ENCODE results near the gene ZFX. TPM values are rescaled to one million over a fixed set of nuclear protein-coding genes. Genes with fewer than 3 reads are reported as not detected.

Gene ZFX
- total and polyA plus RNA-seq, 2 donors (not counting 1 experiment from before 2014, with no cell fraction given) = 31.2 to 61.9 TPM

DNA sequence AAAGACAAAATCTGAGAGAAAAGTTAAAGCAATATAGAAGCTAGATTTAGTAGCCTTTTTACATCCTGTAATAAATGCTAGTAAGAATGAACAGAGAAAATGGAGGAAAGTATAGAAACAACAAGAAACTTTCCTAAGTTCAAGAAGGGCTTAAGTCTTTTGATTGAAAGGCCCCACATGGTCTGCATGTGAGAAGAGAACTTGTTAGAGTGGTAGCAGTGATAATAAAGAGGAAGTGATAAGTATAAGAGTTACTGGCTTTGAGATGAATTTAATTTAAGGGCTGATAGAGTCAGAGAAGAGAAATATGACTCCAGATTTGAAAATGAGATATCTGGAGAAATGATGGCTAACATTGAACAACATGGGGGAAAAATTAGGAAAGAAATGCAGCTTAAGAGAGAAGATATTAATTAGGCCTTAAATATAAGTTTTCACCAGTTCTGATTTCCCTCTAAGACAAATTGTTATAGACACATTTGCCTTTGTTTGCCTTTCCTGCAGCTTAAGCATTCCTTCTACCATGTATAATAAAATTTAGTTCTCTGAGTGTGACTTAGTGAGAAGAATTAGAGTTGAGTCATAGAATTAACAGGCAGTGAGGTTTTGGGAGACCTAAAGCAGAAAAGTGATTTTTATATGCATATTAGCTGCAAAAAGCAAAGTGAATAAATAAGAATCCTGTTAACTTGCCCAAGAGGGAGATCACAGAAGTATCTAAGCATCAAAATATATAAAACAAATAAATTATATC is 18.4 kb downstream of the ZFX start:
- Histone ChIP-seq H3K27me3 (ENCODE audit: control insufficient read depth, insufficient read depth, low read length) (no peaks in the 10 kb centered on the region), H3K9ac (ENCODE audit: insufficient read depth, low read length) (no peak overlapping the region), H3K4me1 (ENCODE audit: control insufficient read depth, extremely low read depth, insufficient read depth, low read length) (no peaks in the 10 kb centered on the region), H3K4me2 (ENCODE audit: extremely low read depth, insufficient read depth, low read length) (no peak overlapping the region), H4K20me1 (ENCODE audit: control insufficient read depth, extremely low read depth, insufficient read depth, low read length) (peaks cover 3% of the 10 kb centered on the region), H3K27ac (ENCODE audit: insufficient read depth, low read length) (no peak overlapping the region), H3K9me3 (ENCODE audit: control insufficient read depth, insufficient read depth, low read depth, low read length) (no peaks in the 10 kb centered on the region), H2AFZ (ENCODE audit: low read length) (no peak overlapping the region), H3K79me2 (ENCODE audit: control insufficient read depth, insufficient read depth, low read length) (peaks cover 97% of the 10 kb centered on the region), H3K36me3 (ENCODE audit: control insufficient read depth, insufficient read depth, low read length) (no peaks in the 10 kb centered on the region), H3K4me3 (replicated peaks in 1 of 4; ENCODE audit: control extremely low read depth in 1 of 4, insufficient read depth in 1 of 4, low read depth in 3 of 4, low read length in 4 of 4) (no peak overlapping the region)
- TF ChIP-seq, protein P1, sequence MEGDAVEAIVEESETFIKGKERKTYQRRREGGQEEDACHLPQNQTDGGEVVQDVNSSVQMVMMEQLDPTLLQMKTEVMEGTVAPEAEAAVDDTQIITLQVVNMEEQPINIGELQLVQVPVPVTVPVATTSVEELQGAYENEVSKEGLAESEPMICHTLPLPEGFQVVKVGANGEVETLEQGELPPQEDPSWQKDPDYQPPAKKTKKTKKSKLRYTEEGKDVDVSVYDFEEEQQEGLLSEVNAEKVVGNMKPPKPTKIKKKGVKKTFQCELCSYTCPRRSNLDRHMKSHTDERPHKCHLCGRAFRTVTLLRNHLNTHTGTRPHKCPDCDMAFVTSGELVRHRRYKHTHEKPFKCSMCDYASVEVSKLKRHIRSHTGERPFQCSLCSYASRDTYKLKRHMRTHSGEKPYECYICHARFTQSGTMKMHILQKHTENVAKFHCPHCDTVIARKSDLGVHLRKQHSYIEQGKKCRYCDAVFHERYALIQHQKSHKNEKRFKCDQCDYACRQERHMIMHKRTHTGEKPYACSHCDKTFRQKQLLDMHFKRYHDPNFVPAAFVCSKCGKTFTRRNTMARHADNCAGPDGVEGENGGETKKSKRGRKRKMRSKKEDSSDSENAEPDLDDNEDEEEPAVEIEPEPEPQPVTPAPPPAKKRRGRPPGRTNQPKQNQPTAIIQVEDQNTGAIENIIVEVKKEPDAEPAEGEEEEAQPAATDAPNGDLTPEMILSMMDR (conservative IDR thresholded peaks at IDR 0.05 in 1 of 2, IDR thresholded peaks at IDR 0.05 in 1 of 2; ENCODE audit: low read depth in 1 of 2, low read length in 2 of 2) = no peak
- no peak for TF ChIP-seq EZH2 (IDR thresholded peaks at IDR 0.05; ENCODE audit: low read length, missing control alignments)
- peak in 1 of 2 donors; percentile 50 for DNase-seq (ENCODE audit: low read depth in 2 of 2)

DNA sequence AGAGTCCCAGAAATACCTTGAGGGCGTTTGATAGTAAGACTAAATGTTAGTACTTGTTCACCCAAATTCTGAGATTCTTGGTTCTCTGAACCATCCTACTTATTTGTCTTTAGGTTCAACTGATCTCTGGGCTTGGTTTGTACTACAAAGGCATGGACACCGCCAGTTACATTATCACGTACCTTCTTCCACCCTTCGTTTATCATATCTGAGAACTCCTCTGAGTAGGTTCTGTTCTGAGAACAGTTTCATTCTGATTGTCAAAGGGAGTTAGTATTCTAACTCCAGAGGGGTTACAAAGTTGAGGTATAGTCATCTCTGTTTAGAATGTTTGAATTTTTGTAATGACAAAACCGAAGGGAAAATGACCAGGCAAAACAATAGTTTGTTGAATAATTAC is 19.3 kb downstream of the ZFX start:
- no peaks in the 10 kb centered on the region for H3K27me3 ChIP-seq (ENCODE audit: control insufficient read depth, insufficient read depth, low read length)

GRCh38 chrX:24169211-24169610 is 19.7 kb downstream of the ZFX start:
- H3K4me2 ChIP-seq (ENCODE audit: extremely low read depth, insufficient read depth, low read length) = no peak overlapping the region
- no peak for DNase-seq (ENCODE audit: low read depth in 2 of 2)
- peaks cover 3% of the 10 kb centered on the region for H4K20me1 ChIP-seq (ENCODE audit: control insufficient read depth, extremely low read depth, insufficient read depth, low read length)
- H3K9ac ChIP-seq (ENCODE audit: insufficient read depth, low read length) = no peak overlapping the region
- H3K36me3 ChIP-seq (ENCODE audit: control insufficient read depth, insufficient read depth, low read length) = no peaks in the 10 kb centered on the region
- H3K79me2 ChIP-seq (ENCODE audit: control insufficient read depth, insufficient read depth, low read length) = peaks cover 86% of the 10 kb centered on the region
- no peak for TF ChIP-seq EZH2 (IDR thresholded peaks at IDR 0.05; ENCODE audit: low read length, missing control alignments)
- H2AFZ ChIP-seq (ENCODE audit: low read length) = no peak overlapping the region
- no peaks in the 10 kb centered on the region for H3K27me3 ChIP-seq (ENCODE audit: control insufficient read depth, insufficient read depth, low read length)
- no peak overlapping the region for H3K27ac ChIP-seq (ENCODE audit: insufficient read depth, low read length)
- no peak overlapping the region for H3K4me3 ChIP-seq (replicated peaks in 1 of 4; ENCODE audit: control extremely low read depth in 1 of 4, insufficient read depth in 1 of 4, low read depth in 3 of 4, low read length in 4 of 4)
- no peaks in the 10 kb centered on the region for H3K9me3 ChIP-seq (ENCODE audit: control insufficient read depth, insufficient read depth, low read depth, low read length)
- no peaks in the 10 kb centered on the region for H3K4me1 ChIP-seq (ENCODE audit: control insufficient read depth, extremely low read depth, insufficient read depth, low read length)

More for the DNA sequence above, 19.3 kb downstream of the ZFX start:
- Histone ChIP-seq H4K20me1 (ENCODE audit: control insufficient read depth, extremely low read depth, insufficient read depth, low read length) (peaks cover 3% of the 10 kb centered on the region), H3K4me2 (ENCODE audit: extremely low read depth, insufficient read depth, low read length) (no peak overlapping the region), H3K9ac (ENCODE audit: insufficient read depth, low read length) (no peak overlapping the region), H2AFZ (ENCODE audit: low read length) (no peak overlapping the region), H3K27ac (ENCODE audit: insufficient read depth, low read length) (no peak overlapping the region), H3K4me3 (replicated peaks in 1 of 4; ENCODE audit: control extremely low read depth in 1 of 4, insufficient read depth in 1 of 4, low read depth in 3 of 4, low read length in 4 of 4) (no peak overlapping the region), H3K36me3 (ENCODE audit: control insufficient read depth, insufficient read depth, low read length) (no peaks in the 10 kb centered on the region), H3K9me3 (ENCODE audit: control insufficient read depth, insufficient read depth, low read depth, low read length) (no peaks in the 10 kb centered on the region), H3K79me2 (ENCODE audit: control insufficient read depth, insufficient read depth, low read length) (peaks cover 90% of the 10 kb centered on the region), H3K4me1 (ENCODE audit: control insufficient read depth, extremely low read depth, insufficient read depth, low read length) (no peaks in the 10 kb centered on the region)
- no peak for TF ChIP-seq EZH2 (IDR thresholded peaks at IDR 0.05; ENCODE audit: low read length, missing control alignments)
- TF ChIP-seq, protein P1 (conservative IDR thresholded peaks at IDR 0.05 in 1 of 2, IDR thresholded peaks at IDR 0.05 in 1 of 2; ENCODE audit: low read depth in 1 of 2, low read length in 2 of 2) = no peak
- no peak for DNase-seq (ENCODE audit: low read depth in 2 of 2)
